ENCODE measurements around the gene HPSE2.

HPSE2 gene

DNA sequence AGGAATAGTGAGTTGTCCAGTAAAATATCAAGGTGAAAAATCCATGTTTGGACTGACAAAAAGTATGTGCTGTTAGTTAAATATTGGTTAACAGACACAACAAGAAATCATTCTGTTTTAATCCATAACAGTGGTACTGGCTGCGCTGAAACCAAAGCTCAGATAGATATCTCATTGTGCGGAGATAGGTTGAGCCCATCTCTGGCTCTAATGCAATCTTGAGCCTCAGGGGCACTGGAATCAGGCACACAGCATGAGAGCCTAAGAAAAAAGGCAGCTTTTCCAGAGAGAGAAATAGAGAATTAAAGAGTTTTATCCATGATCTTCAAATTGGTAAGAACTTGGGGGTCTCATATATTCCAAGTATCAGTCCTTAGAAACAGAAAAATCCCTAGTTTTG is 373.7 kb downstream of the HPSE2 start:
- WGBS, 2 experiments, result 93 to 97% methylated on average over 2 of the region's 2 CpGs
- H3K9me3 ChIP-seq (ENCODE audit: control insufficient read depth, low read length), result no peaks in the 10 kb centered on the region

DNA sequence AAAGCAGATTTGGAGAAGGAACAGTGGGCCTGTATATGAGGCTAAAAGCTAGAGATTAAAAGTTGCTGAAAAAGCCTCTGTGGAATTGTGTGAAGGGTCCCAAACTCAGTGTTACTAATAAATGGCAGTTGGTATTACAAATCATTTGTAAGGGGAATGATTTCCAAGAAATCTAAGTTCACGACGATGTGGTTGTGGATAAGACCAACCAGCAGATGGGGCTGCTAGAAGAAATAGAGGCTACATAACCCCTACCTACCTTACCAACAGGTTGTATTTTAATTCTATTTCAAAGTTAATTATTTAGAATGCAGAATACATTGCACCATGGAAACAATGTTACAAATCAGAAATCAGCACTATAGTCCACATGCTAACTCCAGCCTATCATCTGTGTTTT is 377.1 kb downstream of the HPSE2 start:
- H3K9me3 ChIP-seq (ENCODE audit: control insufficient read depth, low read length), result no peaks in the 10 kb centered on the region
- H3K4me3 ChIP-seq (ENCODE audit: insufficient read depth, low read depth, low read length), result no peak overlapping the region
- no peak overlapping the region for H3K27ac ChIP-seq (ENCODE audit: insufficient read depth, low read depth, low read length, poor library complexity, severe bottlenecking)
- H3K36me3 ChIP-seq (ENCODE audit: control insufficient read depth, insufficient read depth, low read length), result no peaks in the 10 kb centered on the region
- no peaks in the 10 kb centered on the region for H3K4me1 ChIP-seq (ENCODE audit: control insufficient read depth, insufficient read depth, low read length)
- WGBS, 2 experiments, result 43% methylated on average over 2 of the region's 2 CpGs; no CpG with 5 or more reads in 1 of the 2 experiments
- H3K27me3 ChIP-seq (ENCODE audit: control insufficient read depth, insufficient read depth, low read length, poor library complexity, severe bottlenecking), result no peaks in the 10 kb centered on the region

More for the DNA sequence above, 373.7 kb downstream of the HPSE2 start:
- H3K27me3 ChIP-seq (ENCODE audit: control insufficient read depth, insufficient read depth, low read length, poor library complexity, severe bottlenecking), result no peaks in the 10 kb centered on the region
- H3K27ac ChIP-seq (ENCODE audit: insufficient read depth, low read depth, low read length, poor library complexity, severe bottlenecking), result no peak overlapping the region
- H3K36me3 ChIP-seq (ENCODE audit: control insufficient read depth, insufficient read depth, low read length), result no peaks in the 10 kb centered on the region
- no peaks in the 10 kb centered on the region for H3K4me1 ChIP-seq (ENCODE audit: control insufficient read depth, insufficient read depth, low read length)
- no peak overlapping the region for H3K4me3 ChIP-seq (ENCODE audit: insufficient read depth, low read depth, low read length)

DNA sequence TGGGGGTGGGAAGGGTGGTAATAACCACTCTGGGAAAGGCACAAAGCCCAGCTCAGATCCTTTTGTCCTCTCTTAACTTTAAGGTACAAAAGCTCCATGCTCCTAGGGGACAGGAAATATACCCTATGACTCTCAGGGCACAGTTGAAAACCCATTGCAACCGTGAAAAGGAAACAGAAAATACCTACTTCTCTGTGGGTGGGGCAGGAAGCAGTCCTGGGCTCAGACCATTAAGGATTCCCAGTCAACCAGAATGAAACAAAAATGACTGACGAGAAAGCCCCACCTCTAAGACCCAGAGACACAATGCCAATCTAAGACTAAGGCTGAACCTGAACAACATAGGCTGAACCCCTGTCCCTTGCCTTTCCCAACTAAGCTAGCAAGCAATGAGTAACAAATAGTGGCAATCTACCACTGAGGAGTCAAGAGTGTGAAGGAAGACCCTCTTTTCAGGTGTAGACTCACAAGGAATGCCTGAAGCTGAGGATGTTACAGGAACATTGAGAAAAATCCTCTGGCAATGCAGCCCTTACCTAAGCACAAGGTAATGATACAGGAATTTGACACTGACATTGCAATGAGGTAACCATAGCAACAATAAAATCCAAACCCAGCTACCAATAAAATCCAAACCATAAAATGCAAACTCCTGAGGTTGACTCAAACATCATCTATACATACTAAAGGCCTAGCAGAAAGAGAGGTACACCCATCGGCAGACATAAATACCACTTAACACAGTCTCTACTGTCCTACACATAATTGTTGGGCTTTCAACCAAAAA is 380.1 kb downstream of the HPSE2 start:
- H3K27ac ChIP-seq (ENCODE audit: insufficient read depth, low read depth, low read length, poor library complexity, severe bottlenecking), result no peak overlapping the region
- no peaks in the 10 kb centered on the region for H3K9me3 ChIP-seq (ENCODE audit: control insufficient read depth, low read length)
- H3K4me3 ChIP-seq (ENCODE audit: insufficient read depth, low read depth, low read length), result no peak overlapping the region
- H3K27me3 ChIP-seq (ENCODE audit: control insufficient read depth, insufficient read depth, low read length, poor library complexity, severe bottlenecking), result no peaks in the 10 kb centered on the region
- no peaks in the 10 kb centered on the region for H3K4me1 ChIP-seq (ENCODE audit: control insufficient read depth, insufficient read depth, low read length)
- H3K36me3 ChIP-seq (ENCODE audit: control insufficient read depth, insufficient read depth, low read length), result no peaks in the 10 kb centered on the region
- WGBS, 2 experiments, result 81 to 93% methylated on average over 3 of the region's 3 CpGs

- no peaks in the 10 kb centered on the region for H3K27me3 ChIP-seq (ENCODE audit: control insufficient read depth, insufficient read depth, low read length, poor library complexity, severe bottlenecking)
- H3K36me3 ChIP-seq (ENCODE audit: control insufficient read depth, insufficient read depth, low read length), result no peaks in the 10 kb centered on the region
- no peak overlapping the region for H3K27ac ChIP-seq (ENCODE audit: insufficient read depth, low read depth, low read length, poor library complexity, severe bottlenecking)
- WGBS, 2 experiments, result no CpG with 5 or more reads among the region's 1 CpG
- H3K4me1 ChIP-seq (ENCODE audit: control insufficient read depth, insufficient read depth, low read length), result no peaks in the 10 kb centered on the region
- H3K4me3 ChIP-seq (ENCODE audit: insufficient read depth, low read depth, low read length), result no peak overlapping the region
- no peaks in the 10 kb centered on the region for H3K9me3 ChIP-seq (ENCODE audit: control insufficient read depth, low read length)
These were observed 383.0 kb downstream of the HPSE2 start for GRCh38 chr10:98852686-98853085.

- no peak overlapping the region for H3K4me3 ChIP-seq (ENCODE audit: insufficient read depth, low read depth, low read length)
- H3K36me3 ChIP-seq (ENCODE audit: control insufficient read depth, insufficient read depth, low read length), result no peaks in the 10 kb centered on the region
- no peaks in the 10 kb centered on the region for H3K27me3 ChIP-seq (ENCODE audit: control insufficient read depth, insufficient read depth, low read length, poor library complexity, severe bottlenecking)
- 94 to 100% methylated on average over 2 of the region's 2 CpGs for WGBS, 2 experiments
- H3K9me3 ChIP-seq (ENCODE audit: control insufficient read depth, low read length), result no peaks in the 10 kb centered on the region
- no peaks in the 10 kb centered on the region for H3K4me1 ChIP-seq (ENCODE audit: control insufficient read depth, insufficient read depth, low read length)
- no peak overlapping the region for H3K27ac ChIP-seq (ENCODE audit: insufficient read depth, low read depth, low read length, poor library complexity, severe bottlenecking)
These were observed 387.3 kb downstream of the HPSE2 start for GRCh38 chr10:98848361-98848760.

DNA sequence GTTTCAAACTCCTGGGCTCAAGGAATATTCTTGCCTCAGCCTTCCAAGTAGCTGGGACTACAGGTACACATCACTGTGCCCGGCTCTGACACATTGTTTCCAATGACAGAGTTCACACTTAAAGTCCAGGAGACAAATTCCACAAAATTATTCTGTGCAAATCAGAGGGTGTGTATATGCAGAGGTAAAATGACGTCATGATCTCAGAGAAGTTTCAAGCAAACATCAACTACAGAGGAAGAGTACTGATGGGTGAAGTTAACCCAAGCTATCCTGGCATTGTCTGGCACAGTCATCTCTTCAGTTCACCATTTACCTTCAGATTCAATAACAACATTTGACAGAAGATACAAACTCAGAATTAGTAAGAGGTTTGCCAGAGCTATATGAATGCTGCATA is 388.9 kb downstream of the HPSE2 start:
- H3K4me1 ChIP-seq (ENCODE audit: control insufficient read depth, insufficient read depth, low read length), result no peaks in the 10 kb centered on the region
- H3K27ac ChIP-seq (ENCODE audit: insufficient read depth, low read depth, low read length, poor library complexity, severe bottlenecking), result no peak overlapping the region
- H3K4me3 ChIP-seq (ENCODE audit: insufficient read depth, low read depth, low read length), result no peak overlapping the region
- WGBS, 2 experiments, result 79 to 93% methylated on average over 1 to 2 of the region's 2 CpGs
- no peaks in the 10 kb centered on the region for H3K36me3 ChIP-seq (ENCODE audit: control insufficient read depth, insufficient read depth, low read length)
- no peaks in the 10 kb centered on the region for H3K27me3 ChIP-seq (ENCODE audit: control insufficient read depth, insufficient read depth, low read length, poor library complexity, severe bottlenecking)
- H3K9me3 ChIP-seq (ENCODE audit: control insufficient read depth, low read length), result no peaks in the 10 kb centered on the region

DNA sequence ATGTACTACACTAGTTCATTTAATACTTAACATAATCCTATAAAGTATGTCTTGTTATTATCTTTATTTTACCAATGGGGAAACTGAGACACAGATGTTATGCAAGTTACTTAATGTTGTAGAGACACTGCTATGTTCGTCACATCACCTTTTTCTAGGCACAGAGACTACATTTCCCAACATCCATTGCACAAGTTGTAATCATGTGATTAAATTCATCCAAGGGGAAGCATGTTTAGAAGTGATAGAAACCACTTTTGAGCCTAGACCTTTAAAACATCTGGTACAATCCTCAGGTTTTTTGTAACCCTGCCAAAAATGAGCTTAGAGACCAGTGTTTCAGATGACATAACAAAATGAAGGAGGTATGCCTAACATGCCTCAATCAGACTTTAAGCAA is 402.1 kb downstream of the HPSE2 start:
- Histone ChIP-seq H3K27ac (ENCODE audit: insufficient read depth, low read depth, low read length, poor library complexity, severe bottlenecking) (no peak overlapping the region), H3K4me1 (ENCODE audit: control insufficient read depth, insufficient read depth, low read length) (no peaks in the 10 kb centered on the region), H3K9me3 (ENCODE audit: control insufficient read depth, low read length) (no peaks in the 10 kb centered on the region), H3K36me3 (ENCODE audit: control insufficient read depth, insufficient read depth, low read length) (no peaks in the 10 kb centered on the region), H3K4me3 (ENCODE audit: insufficient read depth, low read depth, low read length) (no peak overlapping the region), H3K27me3 (ENCODE audit: control insufficient read depth, insufficient read depth, low read length, poor library complexity, severe bottlenecking) (no peaks in the 10 kb centered on the region)
- 85% methylated on average over 1 of the region's 1 CpG; no CpG with 5 or more reads in 1 of the 2 experiments for WGBS, 2 experiments

DNA sequence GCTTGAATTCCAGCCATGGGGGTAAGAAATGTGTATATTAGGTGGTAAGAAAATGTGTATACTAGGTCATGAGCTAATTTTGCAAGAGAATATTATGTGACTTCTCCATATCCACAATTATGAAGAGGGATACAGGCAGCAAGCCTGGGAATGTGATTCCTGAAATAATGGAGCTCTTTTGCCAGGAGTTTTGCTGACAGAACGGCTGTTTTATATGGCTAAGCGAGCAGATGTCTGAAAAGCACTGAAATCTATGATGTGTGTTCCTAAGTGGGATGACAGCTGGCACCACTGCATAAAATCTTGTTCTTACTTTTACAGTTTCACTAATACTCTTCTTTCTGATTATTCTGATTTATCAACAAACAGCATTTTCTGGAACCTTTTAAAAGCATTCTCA is 402.9 kb downstream of the HPSE2 start:
- 89 to 100% methylated on average over 2 of the region's 2 CpGs for WGBS, 2 experiments
- Histone ChIP-seq H3K36me3 (ENCODE audit: control insufficient read depth, insufficient read depth, low read length) (no peaks in the 10 kb centered on the region), H3K9me3 (ENCODE audit: control insufficient read depth, low read length) (no peaks in the 10 kb centered on the region), H3K4me3 (ENCODE audit: insufficient read depth, low read depth, low read length) (no peak overlapping the region), H3K27ac (ENCODE audit: insufficient read depth, low read depth, low read length, poor library complexity, severe bottlenecking) (no peak overlapping the region), H3K4me1 (ENCODE audit: control insufficient read depth, insufficient read depth, low read length) (no peaks in the 10 kb centered on the region), H3K27me3 (ENCODE audit: control insufficient read depth, insufficient read depth, low read length, poor library complexity, severe bottlenecking) (no peaks in the 10 kb centered on the region)

DNA sequence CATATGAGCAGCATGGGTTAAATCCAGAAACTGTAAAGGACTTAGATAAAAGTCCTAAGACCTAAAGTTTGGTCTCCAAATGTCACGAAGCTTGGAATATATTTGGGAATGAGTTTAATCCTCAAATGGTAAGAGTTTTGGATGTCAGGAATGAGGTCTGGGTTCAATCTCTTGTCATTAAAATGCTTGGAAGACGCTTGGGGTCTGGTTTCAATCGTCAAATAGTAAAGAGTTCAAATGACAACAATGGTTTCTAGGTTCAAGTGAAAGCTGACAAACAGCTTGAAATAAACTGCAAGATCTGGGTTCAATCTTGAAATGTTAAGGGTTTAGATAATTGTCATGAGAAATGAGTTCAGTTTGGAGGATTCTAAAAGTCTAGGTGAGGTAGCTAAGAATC is 403.5 kb downstream of the HPSE2 start:
- H3K27me3 ChIP-seq (ENCODE audit: control insufficient read depth, insufficient read depth, low read length, poor library complexity, severe bottlenecking), result no peaks in the 10 kb centered on the region
- H3K4me3 ChIP-seq (ENCODE audit: insufficient read depth, low read depth, low read length), result no peak overlapping the region
- no peaks in the 10 kb centered on the region for H3K36me3 ChIP-seq (ENCODE audit: control insufficient read depth, insufficient read depth, low read length)
- H3K9me3 ChIP-seq (ENCODE audit: control insufficient read depth, low read length), result no peaks in the 10 kb centered on the region
- 88 to 92% methylated on average over 3 of the region's 3 CpGs for WGBS, 2 experiments
- H3K4me1 ChIP-seq (ENCODE audit: control insufficient read depth, insufficient read depth, low read length), result no peaks in the 10 kb centered on the region
- no peak overlapping the region for H3K27ac ChIP-seq (ENCODE audit: insufficient read depth, low read depth, low read length, poor library complexity, severe bottlenecking)

DNA sequence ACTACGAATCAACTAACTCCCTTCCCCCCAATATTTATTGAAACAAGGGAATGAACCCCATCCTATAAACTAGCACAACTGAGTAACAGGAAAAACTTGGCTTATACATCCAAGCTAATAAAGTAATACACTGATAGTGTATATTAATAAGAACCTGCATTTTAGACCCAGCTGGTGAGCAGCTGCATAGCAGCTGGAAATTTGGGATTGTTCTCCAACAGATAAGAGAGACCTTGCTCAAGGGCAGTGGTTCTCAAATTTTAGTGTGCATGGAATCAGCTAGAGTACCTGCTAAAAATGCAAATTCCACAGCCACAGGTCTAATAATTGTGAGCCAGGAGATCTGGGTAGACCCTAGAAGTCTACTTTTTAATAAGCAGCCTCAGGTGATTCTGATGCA is 404.3 kb downstream of the HPSE2 start:
- no peak overlapping the region for H3K27ac ChIP-seq (ENCODE audit: insufficient read depth, low read depth, low read length, poor library complexity, severe bottlenecking)
- H3K4me3 ChIP-seq (ENCODE audit: insufficient read depth, low read depth, low read length), result no peak overlapping the region
- WGBS, 2 experiments, result 100% methylated on average over 1 of the region's 1 CpG; no CpG with 5 or more reads in 1 of the 2 experiments
- H3K27me3 ChIP-seq (ENCODE audit: control insufficient read depth, insufficient read depth, low read length, poor library complexity, severe bottlenecking), result no peaks in the 10 kb centered on the region
- no peaks in the 10 kb centered on the region for H3K9me3 ChIP-seq (ENCODE audit: control insufficient read depth, low read length)
- H3K4me1 ChIP-seq (ENCODE audit: control insufficient read depth, insufficient read depth, low read length), result no peaks in the 10 kb centered on the region
- H3K36me3 ChIP-seq (ENCODE audit: control insufficient read depth, insufficient read depth, low read length), result no peaks in the 10 kb centered on the region

Measured in ectodermal cell (in vitro differentiated cells).